Measurements from ENCODE around the gene TTC39B.

DNA sequence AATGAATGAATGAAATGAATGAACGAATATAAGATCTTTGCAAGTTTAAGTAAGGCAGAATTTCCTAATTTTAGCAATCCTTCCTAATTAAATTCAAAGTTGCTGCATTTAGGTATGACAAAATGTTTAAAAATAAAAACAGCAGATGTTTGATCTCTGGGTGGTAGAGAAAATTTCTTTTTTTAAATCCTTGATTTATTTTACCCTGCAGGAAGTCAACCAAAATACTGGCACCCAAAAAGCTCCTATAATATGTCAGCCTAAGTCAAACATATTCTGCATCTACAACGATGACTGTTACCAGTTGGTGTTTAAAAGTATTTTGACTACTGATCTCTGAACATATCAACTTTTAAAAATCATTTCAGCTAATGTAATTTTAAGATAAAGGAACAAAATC lies 58.4 kb downstream of the TTC39B start:
- TF ChIP-seq, protein P1, sequence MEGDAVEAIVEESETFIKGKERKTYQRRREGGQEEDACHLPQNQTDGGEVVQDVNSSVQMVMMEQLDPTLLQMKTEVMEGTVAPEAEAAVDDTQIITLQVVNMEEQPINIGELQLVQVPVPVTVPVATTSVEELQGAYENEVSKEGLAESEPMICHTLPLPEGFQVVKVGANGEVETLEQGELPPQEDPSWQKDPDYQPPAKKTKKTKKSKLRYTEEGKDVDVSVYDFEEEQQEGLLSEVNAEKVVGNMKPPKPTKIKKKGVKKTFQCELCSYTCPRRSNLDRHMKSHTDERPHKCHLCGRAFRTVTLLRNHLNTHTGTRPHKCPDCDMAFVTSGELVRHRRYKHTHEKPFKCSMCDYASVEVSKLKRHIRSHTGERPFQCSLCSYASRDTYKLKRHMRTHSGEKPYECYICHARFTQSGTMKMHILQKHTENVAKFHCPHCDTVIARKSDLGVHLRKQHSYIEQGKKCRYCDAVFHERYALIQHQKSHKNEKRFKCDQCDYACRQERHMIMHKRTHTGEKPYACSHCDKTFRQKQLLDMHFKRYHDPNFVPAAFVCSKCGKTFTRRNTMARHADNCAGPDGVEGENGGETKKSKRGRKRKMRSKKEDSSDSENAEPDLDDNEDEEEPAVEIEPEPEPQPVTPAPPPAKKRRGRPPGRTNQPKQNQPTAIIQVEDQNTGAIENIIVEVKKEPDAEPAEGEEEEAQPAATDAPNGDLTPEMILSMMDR (IDR thresholded peaks at IDR 0.05) = no peak
- TF ChIP-seq POLR2AphosphoS5 (IDR thresholded peaks at IDR 0.05) = no peak
